Measurements from ENCODE around the gene PARD6G.

- TF ChIP-seq CTCF (conservative IDR thresholded peaks at IDR 0.05) (no peak), ZFX (IDR thresholded peaks at IDR 0.05) (no peak)
Measured at GRCh38 chr18:80223581-80224148, 23.6 kb downstream of the PARD6G start.
